Activated T-helper 1 cell treated with anti-CD3 and anti-CD28 coated beads, Interleukin-2, amount 50 U/mL, for 16 hours (primary cell): ENCODE results near the gene GABARAPL1.
"Not testable (repeated sequence)": the region's sequence is repeated elsewhere in the genome, so short reads cannot be mapped to it uniquely, and the experiment has no call there.

Source experiments
- DNase-seq, 2 donors: peaks; one replicate each; pipeline ENCODE4 v3.0.0-alpha.2; 2020; ENCODE audit warnings: low read depth in 1 of 2, low spot score in 1 of 2

GABARAPL1 gene

GRCh38 chr12:10197879-10198278 is 14.8 kb upstream of the GABARAPL1 start:
- no peak for DNase-seq

- not testable (repeated sequence) for DNase-seq
Observed at GRCh38 chr12:10204495-10204894, 8.2 kb upstream of the GABARAPL1 start.

- no peak for DNase-seq
Observed at GRCh38 chr12:10205220-10205807, 7.4 kb upstream of the GABARAPL1 start.

- DNase-seq: no peak
Observed at GRCh38 chr12:10207136-10207535, 5.5 kb upstream of the GABARAPL1 start.

DNA sequence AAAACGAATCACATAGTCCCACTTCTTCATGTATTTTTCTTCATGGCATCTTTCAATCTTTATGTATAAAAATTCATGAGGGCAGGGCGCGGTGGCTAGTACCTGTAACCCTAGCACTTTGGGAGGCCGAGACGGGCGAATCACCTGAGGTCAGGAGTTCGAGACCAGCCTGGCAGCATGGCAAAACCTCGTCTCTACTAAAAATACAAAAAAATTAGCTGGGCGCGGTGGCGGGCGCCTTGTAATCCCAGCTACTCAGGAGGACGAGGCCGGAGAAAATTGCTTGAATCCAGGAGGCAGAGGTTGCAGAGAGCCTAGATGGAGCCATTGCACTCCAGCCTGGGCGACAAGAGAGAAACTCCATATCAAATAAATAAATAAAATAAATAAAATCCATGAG is 2.5 kb upstream of the GABARAPL1 start:
- DNase-seq: no peak

DNA sequence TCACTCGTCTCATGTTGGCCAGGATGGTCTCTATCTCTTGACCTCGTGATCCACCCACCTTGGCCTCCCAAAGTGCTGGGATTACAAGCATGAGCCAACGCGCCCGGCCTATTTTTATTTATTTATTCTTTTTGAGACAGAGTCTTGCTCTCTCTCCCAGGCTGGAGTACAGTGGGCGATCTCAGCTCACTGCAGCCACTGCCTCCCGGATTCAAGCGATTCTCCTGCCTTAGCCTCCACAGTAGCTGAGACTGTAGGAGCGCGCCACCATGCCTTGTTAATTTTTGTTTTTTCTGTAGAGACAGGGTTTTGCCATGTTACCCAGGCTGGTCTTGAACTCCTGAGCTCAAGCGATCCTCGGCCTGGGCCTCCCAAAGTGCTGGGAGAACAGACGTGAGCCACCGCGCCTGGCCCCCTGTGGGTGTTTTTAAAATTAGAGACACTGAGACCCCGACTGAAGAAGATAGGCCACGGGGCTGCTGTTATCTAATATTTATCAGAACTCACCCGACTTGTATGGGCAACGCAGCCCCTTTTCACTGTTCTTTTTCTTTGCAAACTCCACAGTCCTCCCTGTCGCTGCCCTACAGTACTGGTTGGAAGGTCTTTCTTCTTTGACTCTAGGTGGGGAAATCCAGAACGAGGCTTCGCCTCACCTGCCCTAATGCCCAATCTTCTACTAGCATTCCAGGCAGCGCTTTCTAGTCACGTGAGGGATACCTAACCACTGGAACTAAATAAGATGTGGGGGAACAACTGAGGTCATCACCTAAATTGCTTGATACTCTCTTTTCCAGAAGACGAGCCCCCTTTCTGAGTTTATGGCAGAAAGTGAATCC is 1.4 kb upstream of the GABARAPL1 start:
- DNase-seq: no peak

GRCh38 chr12:10211940-10212738 is 538 bp upstream of the GABARAPL1 start:
- DNase-seq: peak; percentile 72 to 76

- DNase-seq: peak; percentile 30 to 64
Observed at GRCh38 chr12:10213168-10214135, 775 bp downstream of the GABARAPL1 start.

- no peak for DNase-seq
Observed at GRCh38 chr12:10214136-10214894, 1.6 kb downstream of the GABARAPL1 start.

GRCh38 chr12:10214895-10215267 is 2.2 kb downstream of the GABARAPL1 start:
- DNase-seq: no peak

- no peak for DNase-seq
Observed at GRCh38 chr12:10215436-10215835, 2.8 kb downstream of the GABARAPL1 start.

GRCh38 chr12:10215946-10216345 is 3.3 kb downstream of the GABARAPL1 start:
- not testable (repeated sequence) for DNase-seq

DNA sequence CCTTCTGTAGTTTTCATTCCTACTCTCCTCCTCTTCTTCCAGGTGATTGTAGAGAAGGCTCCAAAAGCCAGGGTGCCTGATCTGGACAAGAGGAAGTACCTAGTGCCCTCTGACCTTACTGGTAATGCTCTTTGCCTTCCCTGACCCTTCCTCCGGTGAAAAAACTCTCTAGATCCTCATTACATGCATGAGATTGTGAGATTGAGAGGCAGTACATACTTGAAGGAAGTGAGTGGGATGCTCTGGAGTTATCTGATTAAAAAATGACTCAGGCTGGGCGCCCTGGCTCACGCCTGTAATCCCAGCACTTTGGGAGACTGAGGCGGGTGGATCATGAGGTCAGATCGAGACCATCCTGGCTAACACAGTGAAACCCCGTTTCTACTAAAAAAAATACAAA is 5.3 kb downstream of the GABARAPL1 start:
- no peak for DNase-seq

- DNase-seq: no peak
Observed at GRCh38 chr12:10220398-10221077, 7.9 kb downstream of the GABARAPL1 start.

GRCh38 chr12:10221846-10222245 is 9.2 kb downstream of the GABARAPL1 start:
- DNase-seq: no peak

- no peak for DNase-seq
Observed at GRCh38 chr12:10223208-10223607, 10.5 kb downstream of the GABARAPL1 start.

DNA sequence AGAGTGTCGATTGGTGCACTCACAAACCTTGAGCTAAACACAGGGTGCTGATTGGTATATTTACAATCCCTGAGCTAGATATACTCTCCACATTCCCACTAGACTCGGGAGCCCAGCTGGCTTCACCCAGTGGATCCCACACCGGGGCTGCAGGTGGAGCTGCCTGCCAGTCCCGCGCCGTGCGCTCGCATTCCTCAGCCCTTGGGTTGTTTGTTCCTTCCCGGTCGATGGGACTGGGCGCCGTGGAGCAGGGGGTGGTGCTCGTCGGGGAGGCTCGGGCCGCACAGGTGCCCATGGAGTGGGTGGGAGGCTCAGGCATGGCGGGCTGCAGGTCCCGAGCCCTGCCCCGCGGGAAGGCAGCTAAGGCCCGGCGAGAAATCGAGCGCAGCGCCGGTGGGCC is 12.7 kb downstream of the GABARAPL1 start:
- DNase-seq: not testable (repeated sequence)

- no peak for DNase-seq
Observed at GRCh38 chr12:10226086-10226485, 13.4 kb downstream of the GABARAPL1 start.

DNA sequence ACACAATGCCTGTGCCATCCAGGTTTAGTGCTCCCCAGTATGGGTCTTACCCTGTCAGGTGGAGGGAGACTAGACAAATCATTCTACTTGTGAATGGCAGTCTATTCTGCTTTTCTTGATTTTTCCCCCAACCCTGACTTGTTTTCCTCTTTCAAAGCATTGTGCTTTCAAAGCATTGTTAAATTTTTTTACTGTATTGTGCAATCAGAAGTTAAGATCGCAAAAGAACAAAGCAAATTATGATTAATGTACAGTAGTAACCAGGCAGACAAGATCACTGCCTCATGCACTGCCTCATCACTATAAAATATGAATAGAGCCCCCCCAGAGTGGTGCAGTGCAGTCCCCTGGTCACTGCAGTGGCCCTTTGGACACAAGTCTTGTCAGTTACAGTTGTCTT is 14.1 kb downstream of the GABARAPL1 start:
- no peak for DNase-seq
